ENCODE measurements around the gene MBD1. TPM values are rescaled to one million over a fixed set of nuclear protein-coding genes. Genes with fewer than 3 reads are reported as not detected.

Gene MBD1
- total RNA-seq, 1 donor from 2014 or later, result 117 TPM

- TF ChIP-seq, protein P1, sequence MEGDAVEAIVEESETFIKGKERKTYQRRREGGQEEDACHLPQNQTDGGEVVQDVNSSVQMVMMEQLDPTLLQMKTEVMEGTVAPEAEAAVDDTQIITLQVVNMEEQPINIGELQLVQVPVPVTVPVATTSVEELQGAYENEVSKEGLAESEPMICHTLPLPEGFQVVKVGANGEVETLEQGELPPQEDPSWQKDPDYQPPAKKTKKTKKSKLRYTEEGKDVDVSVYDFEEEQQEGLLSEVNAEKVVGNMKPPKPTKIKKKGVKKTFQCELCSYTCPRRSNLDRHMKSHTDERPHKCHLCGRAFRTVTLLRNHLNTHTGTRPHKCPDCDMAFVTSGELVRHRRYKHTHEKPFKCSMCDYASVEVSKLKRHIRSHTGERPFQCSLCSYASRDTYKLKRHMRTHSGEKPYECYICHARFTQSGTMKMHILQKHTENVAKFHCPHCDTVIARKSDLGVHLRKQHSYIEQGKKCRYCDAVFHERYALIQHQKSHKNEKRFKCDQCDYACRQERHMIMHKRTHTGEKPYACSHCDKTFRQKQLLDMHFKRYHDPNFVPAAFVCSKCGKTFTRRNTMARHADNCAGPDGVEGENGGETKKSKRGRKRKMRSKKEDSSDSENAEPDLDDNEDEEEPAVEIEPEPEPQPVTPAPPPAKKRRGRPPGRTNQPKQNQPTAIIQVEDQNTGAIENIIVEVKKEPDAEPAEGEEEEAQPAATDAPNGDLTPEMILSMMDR (IDR thresholded peaks at IDR 0.05), result no peak
- Mint-ChIP-seq H3K27me3 (no peaks in the 10 kb centered on the region), H3K27ac (peak overlapping the region; percentile 19), H3K4me3 (peak overlapping the region; percentile 42), H3K36me3 (ENCODE audit: low read depth) (no peaks in the 10 kb centered on the region), H3K9me3 (no peaks in the 10 kb centered on the region), H3K4me1 (peaks cover 69% of the 10 kb centered on the region)
- CTCF ChIA-PET, result interaction anchor here (4.6 kb wide), 1 partner anchor 41 kb away, joined by 19 read pairs; no protein-coding TSS in a partner anchor
- DNase-seq (no peak), ATAC-seq (ENCODE audit: low read depth) (peak; percentile 78)
- POLR2A ChIA-PET, result interaction anchor here (0.7 to 1.5 kb wide), 3 partner anchors 10 to 49 kb away, joined by 3 to 4 read pairs (median 3); partner anchors contain the start of genes CFAP53 and MBD1
- intact Hi-C loops (cut with micrococcal nuclease), result loop anchor here (1.0 kb wide), 4 partner anchors 8 to 42 kb away; partner anchors contain the start of gene MBD1
Observed at GRCh38 chr18:50315100-50315871, 34.0 kb upstream of the MBD1 start.

GRCh38 chr18:50313873-50314460, 32.6 kb upstream of the MBD1 start:
- no peak for DNase-seq
- Mint-ChIP-seq H3K27me3 (no peaks in the 10 kb centered on the region), H3K36me3 (ENCODE audit: low read depth) (no peaks in the 10 kb centered on the region), H3K27ac (no peak overlapping the region), H3K9me3 (no peaks in the 10 kb centered on the region), H3K4me1 (peaks cover 69% of the 10 kb centered on the region), H3K4me3 (no peak overlapping the region)
- ChIA-PET POLR2A (interaction anchor here (1.2 kb wide), 2 partner anchors 32 to 48 kb away, joined by 3 read pairs; partner anchors contain the start of genes CFAP53 and MBD1), CTCF (interaction anchor here (4.6 kb wide), 1 partner anchor 43 kb away, joined by 19 read pairs; no protein-coding TSS in a partner anchor)
- TF ChIP-seq, protein P1 (IDR thresholded peaks at IDR 0.05), result no peak
- intact Hi-C loops (cut with micrococcal nuclease), result loop anchor here (2.0 kb wide), 1 partner anchor 61 kb away; the partner anchor contains the start of gene SKA1
- no peak for ATAC-seq (ENCODE audit: low read depth)

DNA sequence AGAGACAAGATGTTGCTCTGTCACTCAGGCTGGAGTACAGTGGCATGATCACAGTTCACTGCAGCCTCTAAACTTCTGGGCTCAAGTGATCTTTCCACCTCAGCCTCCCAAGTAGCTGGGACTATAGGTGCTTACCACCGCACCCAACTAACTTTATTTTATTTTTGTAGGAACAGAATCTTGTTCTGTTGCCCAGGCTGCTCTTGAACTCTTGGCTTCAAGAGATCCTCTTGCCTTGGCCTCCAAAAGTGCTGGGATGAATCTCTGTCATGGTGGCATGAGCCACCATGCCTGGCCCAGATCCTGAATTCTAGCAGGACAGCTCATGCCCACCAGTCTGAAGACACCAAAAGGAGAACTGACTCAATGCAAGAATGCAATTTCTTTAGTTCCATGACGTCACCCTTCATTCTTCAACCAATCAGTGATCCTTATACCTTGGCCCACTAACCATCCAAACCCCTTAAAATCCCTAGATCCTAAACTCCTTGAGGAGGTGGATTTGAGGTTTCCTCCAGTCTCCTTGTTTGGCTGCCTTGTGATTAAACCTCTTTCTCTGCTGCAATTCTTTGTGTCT, 31.8 kb upstream of the MBD1 start:
- peak; percentile 40 for ATAC-seq (ENCODE audit: low read depth)
- TF ChIP-seq, protein P1 (IDR thresholded peaks at IDR 0.05), result no peak
- H3K27me3 Mint-ChIP-seq, result no peaks in the 10 kb centered on the region
- H3K36me3 Mint-ChIP-seq (ENCODE audit: low read depth), result no peaks in the 10 kb centered on the region
- intact Hi-C loops (cut with micrococcal nuclease), result loop anchor here (2.0 kb wide), 1 partner anchor 62 kb away; the partner anchor contains the start of gene SKA1
- DNase-seq, result no peak
- ChIA-PET CTCF (interaction anchor here (4.6 kb wide), 1 partner anchor 44 kb away, joined by 19 read pairs; no protein-coding TSS in a partner anchor), POLR2A (interaction anchor here (0.5 to 1.2 kb wide), 3 partner anchors 32 to 562 kb away, joined by 3 to 6 read pairs (median 3); partner anchors contain the start of genes CFAP53 and MBD1)
- peaks cover 76% of the 10 kb centered on the region for H3K4me1 Mint-ChIP-seq
- peak overlapping the region; percentile 85 for H3K27ac Mint-ChIP-seq
- H3K9me3 Mint-ChIP-seq, result no peaks in the 10 kb centered on the region
- H3K4me3 Mint-ChIP-seq, result peak overlapping the region; percentile 41

DNA sequence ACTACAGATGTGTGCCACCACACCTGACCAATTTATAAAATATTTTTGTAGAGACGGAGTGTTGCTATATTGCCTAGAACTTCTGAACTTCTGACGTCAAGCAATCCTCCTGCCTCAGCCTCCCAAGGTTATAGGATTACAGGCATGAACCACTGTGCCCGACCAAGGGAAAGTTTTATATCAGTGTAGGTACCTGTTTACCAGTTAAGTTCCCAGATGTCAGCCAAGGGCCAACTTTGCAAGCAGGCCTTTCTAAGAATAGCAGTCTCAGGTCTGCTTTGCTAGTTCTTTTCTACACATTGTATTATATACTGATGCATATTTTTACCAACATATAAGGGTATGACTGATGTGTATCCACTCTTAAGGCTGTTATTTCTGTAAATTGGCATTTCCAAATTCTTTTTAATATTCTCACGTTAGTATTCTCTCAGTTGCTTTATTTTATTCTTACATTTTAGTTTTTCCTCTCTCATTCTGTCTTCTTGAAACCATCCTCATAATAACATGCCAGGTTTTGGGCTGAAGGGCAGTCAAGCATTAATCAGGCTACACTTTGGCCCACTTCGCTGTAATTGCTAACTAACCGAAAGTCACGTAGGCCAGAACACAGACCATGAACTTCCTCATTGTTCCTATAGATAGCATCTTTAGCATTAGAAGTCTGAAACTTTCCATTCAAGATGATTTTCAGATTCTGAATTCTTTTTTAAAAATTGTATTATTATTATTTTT, 31.1 kb upstream of the MBD1 start:
- Mint-ChIP-seq H3K27me3 (no peaks in the 10 kb centered on the region), H3K4me1 (peaks cover 80% of the 10 kb centered on the region), H3K4me3 (peak overlapping the region; percentile 76), H3K36me3 (ENCODE audit: low read depth) (no peaks in the 10 kb centered on the region), H3K9me3 (no peaks in the 10 kb centered on the region), H3K27ac (peak overlapping the region; percentile 89)
- POLR2A ChIA-PET, result interaction anchor here (0.5 kb wide), 1 partner anchor 563 kb away, joined by 6 read pairs; no protein-coding TSS in a partner anchor
- ATAC-seq (ENCODE audit: low read depth) (peak; percentile 68), DNase-seq (no peak)
- TF ChIP-seq, protein P1 (IDR thresholded peaks at IDR 0.05), result no peak
- intact Hi-C loops (cut with micrococcal nuclease), result loop anchor here (1.0 to 2.0 kb wide), 3 partner anchors 25 to 62 kb away; partner anchors contain the start of genes CXXC1 and SKA1
- CTCF ChIA-PET, result interaction anchor here (4.6 kb wide), 1 partner anchor 44 kb away, joined by 19 read pairs; no protein-coding TSS in a partner anchor

All from activated B cell treated with CpG ODN at 0.5 μM for 24 hours (primary cell).